ENCODE results near the gene HS6ST2.
"Not testable (repeated sequence)": the region's sequence is repeated elsewhere in the genome, so short reads cannot be mapped to it uniquely, and the experiment has no call there.

HS6ST2 gene

GRCh38 chrX:132958091-132958703 lies at the start of gene HS6ST2:
TSS of gene HS6ST2 (minus strand) at chrX:132958629.
- no peak for DNase-seq (ENCODE audit: low read depth in 2 of 2)

DNA sequence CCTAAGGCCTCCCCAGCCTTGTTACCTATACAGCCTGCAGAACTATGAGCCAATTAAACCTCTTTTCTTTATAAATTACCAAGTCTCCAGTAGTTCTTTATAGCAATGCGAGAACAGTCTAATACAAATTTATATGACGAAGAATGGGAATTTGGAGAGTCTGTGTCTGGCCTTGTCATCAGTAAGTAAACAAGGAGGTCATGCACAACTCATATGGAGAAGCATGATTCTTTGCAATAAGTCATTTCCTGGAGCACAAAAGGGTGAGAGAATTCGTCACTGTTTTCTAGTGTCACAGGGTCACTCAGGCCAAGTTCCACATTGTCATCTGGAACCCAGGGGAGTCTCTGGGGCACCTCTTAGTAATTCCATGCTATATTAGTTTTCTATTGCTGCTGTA lies 49.0 kb upstream of the HS6ST2 start:
- DNase-seq (ENCODE audit: low read depth in 2 of 2) = no peak

DNA sequence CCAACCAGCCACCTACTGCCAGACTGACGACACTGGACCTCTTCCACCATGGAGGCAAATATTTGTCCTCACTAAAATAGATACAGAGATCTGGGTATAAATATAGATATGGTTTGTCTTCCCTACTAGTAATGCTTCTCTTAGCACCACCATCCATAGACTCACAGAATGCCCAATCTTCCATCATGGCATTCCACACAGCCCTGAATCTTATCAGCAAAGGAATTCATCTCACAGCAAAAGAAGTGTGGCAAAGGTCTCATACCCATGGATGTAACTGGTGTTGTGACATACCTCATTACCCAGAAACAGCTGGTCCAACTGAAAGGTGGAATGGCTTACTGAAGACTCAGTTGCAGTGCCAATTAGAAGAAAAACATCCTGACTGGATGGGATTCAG lies 47.2 kb upstream of the HS6ST2 start:
- no peak for DNase-seq (ENCODE audit: low read depth in 2 of 2)

- DNase-seq (ENCODE audit: low read depth in 2 of 2) = no peak
Measured at GRCh38 chrX:133005042-133005441, 46.6 kb upstream of the HS6ST2 start.

DNA sequence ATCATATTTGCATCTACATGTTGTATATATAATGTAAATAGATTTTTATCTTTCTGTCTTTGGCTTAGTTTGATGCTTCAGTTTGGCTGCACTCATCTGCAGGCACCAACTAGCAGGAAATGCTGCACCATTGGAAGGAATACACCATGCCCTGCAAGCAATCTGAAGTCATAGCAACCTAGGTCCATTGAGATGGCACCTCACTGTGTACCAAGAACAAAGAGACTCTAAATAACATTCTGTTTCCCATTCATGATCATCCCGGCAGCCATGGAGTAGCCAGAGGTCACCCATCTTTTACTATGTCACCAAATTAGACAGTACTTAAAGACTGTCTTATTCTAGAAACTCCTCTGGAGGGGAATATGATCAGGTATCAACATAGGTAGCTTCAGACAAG lies 40.8 kb upstream of the HS6ST2 start:
- no peak for DNase-seq (ENCODE audit: low read depth in 2 of 2)

GRCh38 chrX:132990835-132991234 lies 32.4 kb upstream of the HS6ST2 start:
- DNase-seq (ENCODE audit: low read depth in 2 of 2) = no peak

- no peak for DNase-seq (ENCODE audit: low read depth in 2 of 2)
Measured at GRCh38 chrX:132986556-132986955, 28.1 kb upstream of the HS6ST2 start.

- no peak for DNase-seq (ENCODE audit: low read depth in 2 of 2)
Measured at GRCh38 chrX:132984058-132984650, 25.7 kb upstream of the HS6ST2 start.

GRCh38 chrX:132983496-132983895 lies 25.1 kb upstream of the HS6ST2 start:
- no peak for DNase-seq (ENCODE audit: low read depth in 2 of 2)

DNA sequence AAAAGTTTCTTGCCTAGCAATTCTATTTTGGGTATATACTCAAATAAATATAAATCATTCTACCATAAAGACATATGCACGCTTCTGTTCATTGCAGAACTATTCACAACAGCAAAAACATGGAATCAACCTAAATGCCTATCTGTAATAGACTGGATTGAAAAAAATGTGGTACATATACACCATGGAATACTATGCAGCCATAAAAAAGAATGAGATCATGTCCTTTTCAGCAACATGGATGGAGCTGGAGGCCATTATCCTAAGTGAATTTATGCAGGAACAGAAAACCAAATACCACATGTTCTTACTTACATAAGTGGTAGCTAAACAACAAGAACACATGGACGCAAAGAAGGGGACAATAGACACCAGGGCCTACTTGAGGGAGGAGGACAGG lies 21.6 kb upstream of the HS6ST2 start:
- not testable (repeated sequence) for DNase-seq (ENCODE audit: low read depth in 2 of 2)

DNA sequence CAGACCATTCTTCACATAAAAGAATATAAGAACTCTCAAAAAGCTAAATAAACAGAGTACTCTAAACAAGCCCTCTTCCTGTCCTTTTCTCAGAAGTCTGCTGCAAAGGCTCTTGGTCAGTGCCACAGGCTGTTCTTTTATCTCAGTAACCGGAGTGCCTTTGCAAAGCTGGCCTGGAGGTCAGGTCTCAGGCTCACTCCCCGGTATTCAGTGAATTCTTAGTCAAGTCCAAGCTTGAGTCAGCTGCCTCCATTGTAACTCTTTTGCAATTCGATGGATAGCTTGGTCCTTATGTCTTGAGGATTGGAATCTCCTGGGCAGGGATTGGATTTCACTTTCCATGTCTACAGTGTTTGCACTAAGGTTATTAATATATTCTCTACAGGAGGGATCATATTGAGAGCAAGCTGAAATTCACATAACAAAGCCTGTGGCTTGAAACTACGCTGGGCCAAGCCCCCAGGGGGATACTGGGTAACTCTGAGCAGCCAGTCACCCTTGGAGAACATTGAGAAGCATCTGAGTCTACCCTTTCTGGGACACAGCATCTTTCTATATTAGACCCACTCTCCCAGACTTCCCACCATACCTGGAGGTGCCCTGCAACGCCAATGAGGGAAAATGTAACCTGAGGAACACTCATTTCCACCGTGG lies 10.0 kb upstream of the HS6ST2 start:
- DNase-seq (ENCODE audit: low read depth in 2 of 2) = no peak

DNA sequence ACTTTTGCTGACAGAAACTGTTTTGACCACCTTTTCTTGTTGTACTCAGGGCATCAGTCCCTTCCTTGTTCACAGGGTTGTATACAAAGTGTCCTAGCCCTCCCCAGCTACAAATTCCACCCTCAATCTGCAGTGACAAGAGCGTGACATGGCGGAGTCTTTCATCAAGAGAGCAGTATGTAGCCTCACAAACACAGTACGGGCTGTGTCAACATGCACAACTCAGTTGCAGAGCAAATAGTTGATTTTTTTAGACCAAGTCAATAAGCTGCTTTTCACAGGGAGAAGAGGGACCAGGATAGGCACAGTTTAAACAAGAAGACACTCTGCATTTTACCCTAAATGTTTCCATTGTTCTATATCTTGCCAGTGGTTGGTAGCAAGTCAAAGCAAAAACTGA lies 8.6 kb upstream of the HS6ST2 start:
- no peak for DNase-seq (ENCODE audit: low read depth in 2 of 2)

- DNase-seq (ENCODE audit: low read depth in 2 of 2) = no peak
Measured at GRCh38 chrX:132965461-132965860, 7.0 kb upstream of the HS6ST2 start.

DNA sequence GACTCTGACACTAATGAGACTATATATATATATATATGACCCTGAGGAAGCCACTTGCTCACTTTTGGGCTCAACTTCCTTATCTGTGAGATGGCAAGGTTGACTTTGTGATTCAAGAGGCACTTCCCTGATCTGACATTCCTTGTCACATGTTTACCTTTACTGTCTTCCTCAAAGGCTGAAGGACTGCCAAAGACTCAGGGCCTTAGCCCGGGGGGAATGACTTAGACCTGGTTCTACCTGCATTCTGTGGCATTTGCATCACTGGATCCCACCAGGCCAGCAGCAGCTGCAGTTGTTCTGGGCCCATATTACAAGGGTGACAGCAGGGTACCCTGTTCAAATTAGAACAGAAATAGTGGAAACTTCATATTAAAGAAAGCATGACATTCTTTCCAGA lies 3.1 kb upstream of the HS6ST2 start:
- DNase-seq (ENCODE audit: low read depth in 2 of 2) = no peak

- DNase-seq (ENCODE audit: low read depth in 2 of 2) = no peak
Measured at GRCh38 chrX:132957211-132958090, 978 bp downstream of the HS6ST2 start.

DNA sequence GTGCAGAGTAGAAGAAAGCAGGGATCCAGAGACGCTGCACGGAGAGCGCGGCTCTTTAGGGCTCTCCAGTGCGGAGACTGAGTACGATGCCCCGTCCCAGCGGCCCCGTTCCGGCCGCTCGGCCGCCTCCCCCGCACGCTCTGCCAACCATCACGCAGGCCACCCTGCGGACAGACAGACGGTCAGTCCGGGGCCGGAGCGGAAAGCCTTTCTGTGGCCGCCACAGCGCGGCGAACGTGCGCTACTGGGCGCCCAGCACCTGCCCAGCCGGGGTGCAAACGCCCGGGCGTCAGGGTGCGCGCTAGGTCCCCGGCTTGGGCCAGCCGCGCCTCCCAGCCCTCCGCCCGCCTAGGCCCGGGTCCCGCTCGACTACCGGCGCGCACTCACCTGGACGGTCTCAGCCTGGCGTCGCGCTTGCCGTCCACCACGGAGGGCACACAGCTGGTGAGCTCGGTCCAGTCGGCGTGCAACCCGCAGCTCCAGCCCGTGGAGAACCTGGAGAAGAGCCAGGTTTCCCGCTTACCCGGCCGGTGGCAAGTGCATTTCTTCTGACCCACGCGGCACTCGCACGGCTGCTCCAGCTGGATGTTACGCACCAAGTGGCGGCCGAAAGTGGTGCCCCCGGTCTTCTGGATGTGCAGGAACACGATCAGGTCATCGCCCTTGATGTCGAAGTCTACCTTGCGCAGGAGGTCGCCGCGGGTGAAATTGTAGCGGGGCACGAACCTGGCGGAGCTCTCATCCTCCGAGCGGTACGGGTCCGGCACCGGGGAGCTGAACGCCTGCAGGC lies 1.8 kb downstream of the HS6ST2 start:
- DNase-seq (ENCODE audit: low read depth in 2 of 2) = no peak

DNA sequence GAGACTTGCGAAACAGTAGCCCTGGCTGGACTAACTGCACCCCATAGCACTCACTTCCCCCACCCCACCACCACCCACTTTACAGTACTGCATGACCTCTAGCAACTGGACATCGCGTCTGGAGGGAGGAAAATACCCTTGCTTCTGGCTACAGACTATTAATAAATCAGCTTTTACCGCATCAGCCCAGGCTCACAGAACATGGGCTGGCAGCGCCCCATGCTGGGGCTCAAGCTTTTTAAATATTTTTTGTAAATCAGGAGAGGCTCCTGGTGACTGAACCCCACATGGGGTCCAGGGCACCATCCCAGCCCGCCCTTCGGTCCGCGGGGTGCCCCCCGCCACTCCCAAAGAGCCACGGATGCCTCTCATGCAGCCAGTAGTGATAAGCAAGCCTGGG lies 2.7 kb downstream of the HS6ST2 start:
- DNase-seq (ENCODE audit: low read depth in 2 of 2) = no peak

- DNase-seq (ENCODE audit: low read depth in 2 of 2) = no peak
Measured at GRCh38 chrX:132954323-132954722, 4.1 kb downstream of the HS6ST2 start.

DNA sequence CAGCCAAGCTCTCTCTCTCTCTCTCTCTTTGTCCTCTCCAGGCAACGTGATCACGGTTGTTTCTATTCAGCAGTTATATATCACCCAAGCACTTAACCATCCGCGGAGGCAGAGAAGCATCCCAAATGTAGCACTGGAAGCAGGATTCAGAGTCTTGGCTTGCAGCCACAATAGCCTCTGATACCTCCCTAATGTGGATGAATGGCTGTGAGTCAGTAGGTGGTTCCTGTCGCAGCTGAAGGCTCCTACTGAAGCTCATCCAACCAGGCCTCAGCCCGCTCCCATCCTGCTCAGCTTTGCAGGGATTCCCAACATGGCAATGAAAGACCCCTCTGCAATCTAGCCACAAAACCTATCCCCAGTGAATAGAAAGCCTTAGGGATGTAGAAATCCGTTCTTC lies 5.1 kb downstream of the HS6ST2 start:
- no peak for DNase-seq (ENCODE audit: low read depth in 2 of 2)

- no peak for DNase-seq (ENCODE audit: low read depth in 2 of 2)
Measured at GRCh38 chrX:132948648-132949260, 9.7 kb downstream of the HS6ST2 start.

DNA sequence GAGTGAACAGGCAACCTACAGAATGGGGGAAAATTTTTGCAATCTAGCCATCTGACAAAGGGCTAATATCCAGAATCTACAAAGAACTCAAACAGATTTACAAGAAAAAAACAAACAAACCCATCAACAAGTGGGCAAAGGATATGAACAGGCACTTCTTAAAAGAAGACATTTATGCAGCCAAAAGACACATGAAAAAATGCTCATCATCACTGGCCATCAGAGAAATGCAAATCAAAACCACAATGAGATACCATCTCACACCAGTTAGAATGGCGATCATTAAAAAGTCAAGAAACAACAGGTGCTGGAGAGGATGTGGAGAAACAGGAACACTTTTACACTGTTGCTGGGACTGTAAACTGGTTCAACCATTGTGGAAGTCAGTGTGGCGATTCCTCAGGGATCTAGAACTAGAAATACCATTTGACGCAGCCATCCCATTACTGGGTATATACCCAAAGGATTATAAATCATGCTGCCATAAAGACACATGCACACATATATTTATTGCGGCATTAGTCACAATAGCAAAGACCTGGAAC lies 13.3 kb downstream of the HS6ST2 start:
- DNase-seq (ENCODE audit: low read depth in 2 of 2) = not testable (repeated sequence)
